Body of pancreas (tissue), 4 donors: Measurements from ENCODE around the gene GNG4.

Source experiments
- CTCF ChIP-seq, 7 experiments: fragments of 450-650 bp in 4 of 7; fragments of 200-600 bp in 3 of 7; sonication (generic) in 3 of 7; IDR thresholded peaks; one replicate each; pipeline ENCODE4 v1.5.1; 2016 to 2019; ENCODE audit warnings: antibody characterized with exemption in 7 of 7
- POLR2A ChIP-seq, 3 donors: fragments of 450-650 bp; IDR thresholded peaks; one replicate each; pipeline ENCODE4 v1.6.1; 2016; ENCODE audit warnings: antibody characterized with exemption in 3 of 3, mild to moderate bottlenecking in 2 of 3

- TF ChIP-seq CTCF (IDR thresholded peaks at IDR 0.05) (no peak), POLR2A (IDR thresholded peaks at IDR 0.05) (no peak)
These were observed 138.8 kb downstream of the GNG4 start for GRCh38 chr1:235510823-235511222.
